GM18870 (cell line): Measurements from ENCODE around the gene GPR35.
"Not testable (repeated sequence)": the region's sequence is repeated elsewhere in the genome, so short reads cannot be mapped to it uniquely, and the experiment has no call there.

Experiments used
- ATAC-seq: cut with Tn5 transposase; IDR thresholded peaks from one replicate; pipeline ENCODE4 v1.9.1; 2021; ENCODE audit warnings: moderate library complexity; ENCODE audit not compliant: unreplicated experiment

The GPR35 gene

GRCh38 chr2:240650254-240650965 is 25.1 kb downstream of the GPR35 start:
- ATAC-seq, result no peak

GRCh38 chr2:240651185-240651584 is 25.9 kb downstream of the GPR35 start:
- ATAC-seq, result no peak

GRCh38 chr2:240655931-240656886 is 30.9 kb downstream of the GPR35 start:
- ATAC-seq, result no peak

GRCh38 chr2:240659883-240660282 is 34.6 kb downstream of the GPR35 start:
- ATAC-seq, result not testable (repeated sequence)

GRCh38 chr2:240662681-240663080 is 37.4 kb downstream of the GPR35 start:
- ATAC-seq, result no peak

- ATAC-seq, result no peak
Observed at GRCh38 chr2:240663546-240664190, 38.4 kb downstream of the GPR35 start.

- ATAC-seq, result no peak
Observed at GRCh38 chr2:240664622-240665021, 39.3 kb downstream of the GPR35 start.

- ATAC-seq, result no peak
Observed at GRCh38 chr2:240670402-240670801, 45.1 kb downstream of the GPR35 start.

- ATAC-seq, result no peak
Observed at GRCh38 chr2:240670950-240671349, 45.7 kb downstream of the GPR35 start.

GRCh38 chr2:240672076-240672700 is 46.9 kb downstream of the GPR35 start:
- ATAC-seq, result no peak

GRCh38 chr2:240672701-240673190 is 47.5 kb downstream of the GPR35 start:
- no peak for ATAC-seq

- not testable (repeated sequence) for ATAC-seq
Observed at GRCh38 chr2:240674461-240675184, 49.3 kb downstream of the GPR35 start.

GRCh38 chr2:240675345-240675744 is 50.1 kb downstream of the GPR35 start:
- ATAC-seq, result not testable (repeated sequence)

GRCh38 chr2:240678043-240678442 is 52.8 kb downstream of the GPR35 start:
- not testable (repeated sequence) for ATAC-seq

GRCh38 chr2:240678909-240679308 is 53.6 kb downstream of the GPR35 start:
- not testable (repeated sequence) for ATAC-seq

- not testable (repeated sequence) for ATAC-seq
Observed at GRCh38 chr2:240680185-240680584, 54.9 kb downstream of the GPR35 start.
